ENCODE measurements around the gene UBE3C. TPM values are rescaled to one million over a fixed set of nuclear protein-coding genes. Genes with fewer than 3 reads are reported as not detected.

The UBE3C gene
- total and polyA plus RNA-seq, 9 of the 15 experiments (the other 6 are each of a cell fraction or from before 2014, with no cell fraction given) = 9.6 to 91.7 (median 75.4) TPM

GRCh38 chr7:157301610-157302120, 162.9 kb downstream of the UBE3C start (continued):
- TF ChIP-seq HMBOX1 (IDR thresholded peaks at IDR 0.05) = no peak
- no peak for TF ChIP-seq ERF (CRISPR knock-in tag; IDR thresholded peaks at IDR 0.05)
- TF ChIP-seq IRF9 (tag; IDR thresholded peaks at IDR 0.05) = no peak
- no peak for TF ChIP-seq JUND (IDR thresholded peaks at IDR 0.05; ENCODE audit: borderline replicate concordance, low read depth, low read length)
- TF ChIP-seq JUND (tag; IDR thresholded peaks at IDR 0.05; ENCODE audit: borderline replicate concordance, low read depth, low read length) = no peak
- TF ChIP-seq ZNF445 (CRISPR knock-in tag; IDR thresholded peaks at IDR 0.05; ENCODE audit: low read depth) = no peak
- TF ChIP-seq ZNF518B (CRISPR knock-in tag; IDR thresholded peaks at IDR 0.05) = no peak
- no peak for TF ChIP-seq HMGXB4 (CRISPR knock-in tag; IDR thresholded peaks at IDR 0.05)

Measured in K562 (cell line).